Fibroblast of the conjunctiva (primary cell): ENCODE data around the gene SELPLG.
"Not testable (repeated sequence)": the region's sequence is repeated elsewhere in the genome, so short reads cannot be mapped to it uniquely, and the experiment has no call there.

Source experiments
- DNase-seq: peaks from one replicate; pipeline ENCODE4 v3.0.0-alpha.2; 2010; ENCODE audit warnings: low read depth

The SELPLG gene

DNA sequence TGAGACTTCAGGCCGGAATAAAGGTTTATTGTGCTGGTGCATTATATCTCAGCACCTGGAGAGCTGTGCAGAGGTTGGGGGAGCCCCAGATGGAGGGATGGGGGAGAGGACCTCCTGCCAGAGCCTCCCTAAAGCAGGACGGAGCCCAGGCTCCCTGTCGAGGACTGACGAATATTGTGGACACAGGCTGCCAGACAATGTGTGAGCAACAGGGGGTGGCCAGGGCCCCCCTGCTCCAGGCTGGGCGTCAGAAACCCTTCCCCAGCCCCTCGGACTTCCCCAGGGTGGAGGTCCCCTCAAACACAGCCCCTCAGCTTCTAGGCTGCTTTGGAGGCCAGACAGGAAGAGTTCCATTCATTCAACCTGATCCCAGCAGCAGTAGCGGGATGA, 43.9 kb downstream of the SELPLG start:
- no peak for DNase-seq

DNA sequence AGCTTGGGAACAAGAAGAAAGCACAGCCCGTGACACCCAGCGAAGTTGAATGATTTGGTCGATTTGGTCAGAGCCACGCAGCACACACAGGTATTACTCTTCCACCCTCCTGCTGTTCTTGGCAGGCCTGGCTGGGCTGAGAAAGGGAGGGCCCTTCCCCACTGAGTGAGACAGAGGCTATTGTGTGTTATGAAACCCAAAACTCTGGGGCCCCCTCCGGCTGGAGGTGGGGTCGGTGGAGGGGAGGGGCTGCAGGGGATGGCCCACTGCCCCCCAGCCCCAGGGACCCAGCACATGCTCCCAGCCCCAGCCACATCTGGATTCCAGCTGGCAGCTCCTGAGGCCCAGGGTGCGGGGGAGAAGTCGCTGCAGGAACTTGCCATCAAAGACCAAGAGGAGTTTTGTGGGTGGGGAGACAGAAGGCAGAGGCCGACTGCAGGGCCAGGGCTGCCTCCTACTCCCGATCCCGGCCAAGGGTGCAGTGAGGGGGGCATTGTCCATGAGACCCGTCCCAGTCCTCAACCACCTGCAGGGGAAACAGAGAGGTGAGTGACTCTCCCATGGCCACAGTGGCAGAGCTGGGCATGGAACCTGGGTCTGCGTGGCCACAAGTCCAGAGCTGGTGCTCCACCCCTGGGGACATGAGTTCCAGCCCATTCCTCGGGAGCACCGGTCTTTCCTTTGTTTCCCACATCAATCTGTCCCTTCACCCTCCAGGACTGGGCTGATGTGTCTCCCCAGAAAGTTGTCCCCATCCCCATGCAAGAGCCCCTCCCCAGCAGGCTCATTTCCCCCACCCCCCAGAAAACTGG, 44.5 kb downstream of the SELPLG start:
- DNase-seq, result peak; percentile 34

DNA sequence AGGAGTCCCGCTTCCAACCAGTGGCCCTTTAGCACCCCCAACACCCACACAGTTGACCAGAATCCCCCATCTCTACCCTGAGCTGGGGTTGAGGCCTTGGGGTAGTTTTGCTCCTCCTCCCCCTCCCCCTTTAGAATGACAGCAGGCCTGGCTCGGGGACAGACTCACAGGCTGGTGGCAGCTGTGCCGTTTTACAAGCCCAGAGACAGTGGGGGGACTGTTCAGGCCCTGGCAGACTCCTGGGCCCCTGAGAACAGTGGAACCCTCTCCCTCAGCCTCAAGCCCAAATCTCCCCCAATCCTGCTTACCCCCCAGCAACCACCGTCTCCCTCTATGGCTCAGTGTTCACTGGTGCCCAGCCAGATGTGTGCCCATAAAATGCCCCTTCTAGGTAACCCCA, 45.9 kb downstream of the SELPLG start:
- DNase-seq, result no peak

DNA sequence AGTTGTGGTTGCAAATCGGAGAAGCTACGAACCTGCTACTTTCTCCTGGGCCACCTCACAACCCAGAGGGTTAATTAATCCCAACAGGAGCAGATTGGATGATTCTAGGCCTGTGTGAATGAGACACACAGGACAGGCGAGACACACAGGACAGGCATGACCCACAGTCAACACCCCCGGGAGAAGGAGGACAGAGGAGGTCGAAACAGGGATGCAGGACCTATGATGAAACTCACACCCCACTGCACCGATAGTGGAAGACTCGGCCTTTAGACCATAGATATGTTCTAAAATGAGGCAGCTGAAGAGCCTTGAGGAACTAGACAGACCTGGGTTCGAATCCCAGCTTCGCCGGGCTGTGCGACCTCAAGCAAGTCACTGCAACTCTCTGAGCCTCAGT, 47.4 kb downstream of the SELPLG start:
- DNase-seq, result no peak

DNA sequence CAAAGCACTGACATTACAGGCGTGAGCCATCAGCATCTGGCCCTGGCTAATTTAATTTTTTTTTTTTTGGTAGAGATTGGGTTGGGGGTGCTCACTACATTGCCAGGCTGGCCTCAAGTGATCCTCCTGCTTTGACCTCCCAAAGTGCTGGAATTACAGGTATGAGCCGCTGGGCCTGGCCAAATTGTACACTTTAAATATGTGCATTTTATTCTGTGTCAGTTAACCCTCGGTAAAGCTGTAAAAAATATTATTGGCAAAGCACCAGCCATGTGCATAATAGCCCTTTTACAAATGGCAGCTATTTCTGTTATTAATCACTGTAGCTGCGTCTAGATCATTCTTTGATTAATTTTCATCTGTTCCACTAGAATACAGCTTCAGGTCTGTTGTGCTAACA, 47.8 kb downstream of the SELPLG start:
- DNase-seq, result no peak

DNA sequence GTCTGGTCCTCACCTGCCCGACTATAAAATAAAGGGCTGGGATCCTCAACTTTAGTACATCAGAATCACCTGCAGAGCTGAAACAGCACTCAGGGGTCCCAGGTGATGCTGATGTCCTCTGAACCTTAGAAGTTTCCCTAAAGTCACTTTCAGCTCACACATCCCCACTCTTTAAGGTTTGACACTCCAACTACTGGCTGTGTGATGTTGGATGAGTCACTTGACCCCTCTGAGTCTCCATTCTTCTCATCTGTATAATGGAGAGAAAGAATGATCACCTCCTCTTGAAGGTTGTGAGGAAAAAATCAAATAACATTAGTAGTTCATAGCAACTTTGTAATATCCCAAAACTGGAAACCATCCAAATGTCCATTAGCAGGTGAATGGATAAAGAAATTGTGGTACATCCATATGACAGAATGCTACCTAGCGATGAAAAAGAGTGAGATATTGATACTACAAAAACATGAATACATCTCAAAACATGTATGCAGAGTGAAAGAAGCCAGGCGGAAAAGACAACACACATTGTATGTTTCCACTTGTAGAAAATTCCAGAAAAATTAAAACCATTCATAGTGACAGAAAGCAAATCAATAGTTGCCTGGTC, 49.1 kb downstream of the SELPLG start:
- DNase-seq, result no peak

DNA sequence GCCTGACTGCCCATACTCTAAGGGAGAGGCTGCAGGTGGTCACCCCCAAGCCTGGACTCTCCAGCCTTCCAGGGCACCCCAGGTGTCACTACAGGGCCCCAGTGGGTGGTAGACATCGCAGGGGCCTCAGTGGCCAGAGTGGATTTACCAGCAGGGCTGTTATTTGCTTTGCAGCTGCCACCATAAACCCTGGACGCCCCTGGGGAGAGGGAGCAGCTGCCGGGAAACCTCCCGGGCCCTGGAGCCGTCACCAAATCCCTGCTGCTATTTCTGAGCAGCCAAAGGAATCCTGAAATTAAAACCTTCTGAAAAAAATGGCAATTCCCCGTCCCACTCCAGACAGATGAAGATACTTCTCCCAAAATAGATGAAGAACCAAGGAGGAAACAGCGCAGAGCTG, 49.7 kb downstream of the SELPLG start:
- DNase-seq, result no peak

DNA sequence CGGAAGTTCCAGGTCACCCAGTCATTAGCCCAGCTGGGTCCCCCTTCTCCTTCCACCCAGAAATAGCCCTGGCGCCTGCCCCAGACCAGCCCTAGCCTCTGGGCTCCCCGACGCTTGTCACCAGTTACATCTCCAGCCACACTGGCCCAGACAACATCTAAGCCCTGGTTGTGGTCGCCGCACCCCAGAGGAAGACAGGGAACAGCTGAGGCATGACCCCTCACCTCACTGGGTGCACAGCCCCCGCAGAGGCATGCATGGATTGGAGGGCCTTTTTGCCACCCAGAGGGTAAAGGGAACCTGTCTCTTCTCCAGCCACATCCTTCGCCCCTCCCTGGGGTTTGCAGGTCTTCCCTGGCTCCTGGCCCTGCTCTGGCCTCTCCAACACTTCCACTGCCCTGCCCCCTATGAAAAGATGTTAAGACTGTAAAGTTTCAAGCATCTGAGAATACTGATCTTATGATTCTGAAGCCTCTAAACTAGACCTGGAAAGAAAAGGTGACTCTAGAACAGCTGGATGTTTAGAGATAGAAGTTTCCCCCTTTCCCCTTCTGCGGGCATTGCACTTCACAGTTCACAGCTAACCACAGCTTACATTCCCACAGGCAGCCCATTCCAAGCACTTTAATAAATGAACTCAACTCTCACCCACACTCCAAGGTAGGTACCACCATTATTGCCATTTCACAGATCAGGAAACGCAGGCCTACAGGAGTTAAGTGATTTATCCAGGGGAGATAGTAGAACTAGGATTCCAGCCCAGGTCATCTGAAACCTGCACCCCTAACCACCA, 50.5 kb downstream of the SELPLG start:
- DNase-seq, result no peak

DNA sequence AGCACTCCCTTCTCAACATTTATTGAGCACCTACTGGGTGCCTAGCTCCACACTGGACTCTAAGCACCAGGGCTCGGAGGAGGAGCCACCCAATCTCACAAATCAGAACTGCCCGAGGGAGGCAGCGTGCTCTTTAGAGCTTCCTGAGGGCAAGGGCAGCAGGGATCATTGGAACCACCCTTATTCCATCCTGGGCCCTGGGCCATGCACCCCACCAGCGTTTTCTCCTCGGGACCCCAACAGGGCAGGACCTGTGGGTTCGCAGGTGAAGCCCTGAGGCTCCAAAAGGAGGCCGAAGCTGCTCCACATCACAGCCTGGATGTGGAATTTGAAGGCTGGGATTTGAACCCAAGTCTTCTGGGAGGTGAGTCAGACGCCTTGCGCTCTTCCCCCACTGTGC, 51.2 kb downstream of the SELPLG start:
- no peak for DNase-seq

DNA sequence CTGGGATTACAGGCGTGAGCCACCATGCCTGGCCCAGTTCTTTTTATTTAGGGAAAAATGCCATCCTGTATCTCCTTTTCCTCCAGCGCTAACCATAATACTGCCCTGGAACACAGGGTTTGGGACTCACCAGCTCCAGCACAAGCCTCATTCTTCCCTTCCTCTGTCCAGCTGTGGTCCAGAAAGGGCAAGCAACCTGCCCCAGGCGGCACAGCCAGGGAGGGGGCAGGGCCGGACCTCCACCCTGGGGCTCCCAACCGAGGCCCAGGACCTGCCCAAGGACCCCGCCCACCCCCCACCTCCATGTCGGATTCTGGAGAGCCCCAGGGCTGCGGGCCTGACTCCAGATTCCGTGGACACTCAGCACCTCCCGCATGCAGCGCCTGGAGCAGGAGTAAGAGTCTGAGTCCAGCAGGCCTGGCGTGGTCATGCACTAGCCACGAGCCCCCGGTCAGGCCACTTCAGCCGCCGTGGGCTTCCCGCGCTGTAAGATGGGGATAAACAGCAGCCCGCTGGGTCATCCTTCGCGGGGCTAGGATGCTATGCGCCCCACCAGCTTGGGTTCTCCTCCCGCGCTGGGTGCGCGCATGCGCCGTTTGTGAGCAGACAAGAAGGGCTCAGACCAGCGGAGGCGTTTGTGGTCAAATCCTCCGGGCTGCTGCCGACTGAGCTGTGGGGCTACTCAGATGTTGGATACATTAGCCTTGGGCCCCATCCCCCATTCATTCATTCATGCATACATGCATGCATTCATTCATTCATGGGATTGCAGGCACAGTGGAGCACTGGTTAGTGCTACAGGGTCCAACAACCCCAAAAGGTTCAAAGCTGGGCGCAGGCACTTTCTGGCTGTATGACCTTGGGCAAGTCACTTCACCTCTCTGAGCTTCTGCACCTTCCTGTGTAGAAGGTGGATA, 52.1 kb downstream of the SELPLG start:
- no peak for DNase-seq

DNA sequence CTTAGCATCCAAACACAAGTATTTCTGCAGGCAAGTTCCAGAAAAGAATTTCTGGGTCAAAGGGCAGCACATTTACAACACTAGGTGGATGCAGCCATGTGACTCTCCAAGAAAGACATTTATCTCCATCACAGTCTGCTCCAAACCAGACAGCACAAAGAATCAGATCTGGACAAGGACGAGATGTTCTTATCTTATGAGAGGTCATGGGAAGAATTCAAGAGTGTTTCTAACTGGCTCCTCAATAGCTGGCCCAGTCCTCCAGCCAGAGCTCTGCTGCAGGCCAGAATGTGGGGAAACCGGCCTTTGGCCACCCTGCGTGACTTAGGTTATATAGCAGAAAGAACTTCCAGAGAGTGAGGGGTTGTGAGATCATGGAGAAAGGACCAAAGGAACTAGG, 53.2 kb downstream of the SELPLG start:
- DNase-seq, result no peak

DNA sequence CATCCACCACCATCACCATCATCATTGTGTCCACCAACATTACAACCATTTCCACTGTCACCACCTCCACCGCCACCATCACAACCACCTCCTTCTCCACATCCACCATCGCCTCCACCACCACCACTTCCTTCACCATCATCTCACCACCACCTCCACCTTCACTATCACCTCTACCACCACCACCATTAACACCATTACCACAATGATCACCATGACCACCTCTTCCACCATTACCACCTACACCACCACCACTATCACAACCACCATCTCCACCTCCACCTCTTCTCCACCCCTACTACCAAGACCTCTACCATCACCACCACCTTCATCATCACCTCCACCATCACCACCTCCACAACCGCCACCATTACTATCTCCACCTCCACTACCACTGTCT, 54.9 kb downstream of the SELPLG start:
- DNase-seq, result no peak

DNA sequence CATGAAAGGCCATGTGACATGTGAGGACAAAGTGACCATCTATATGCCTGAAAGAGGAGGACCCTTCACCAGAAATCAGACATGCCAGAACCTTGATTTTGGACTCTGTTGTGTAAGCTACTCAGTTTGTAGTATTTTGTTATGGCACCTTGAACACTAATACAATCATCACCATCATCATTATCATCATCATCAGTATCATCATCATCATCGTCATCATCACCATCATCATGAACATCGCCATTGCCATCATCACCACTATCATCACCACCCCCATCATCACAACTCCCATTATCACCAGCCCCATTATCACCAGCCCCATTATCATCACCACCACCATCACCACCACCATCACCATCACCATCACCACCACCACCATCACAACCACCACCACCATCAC, 55.4 kb downstream of the SELPLG start:
- no peak for DNase-seq

DNA sequence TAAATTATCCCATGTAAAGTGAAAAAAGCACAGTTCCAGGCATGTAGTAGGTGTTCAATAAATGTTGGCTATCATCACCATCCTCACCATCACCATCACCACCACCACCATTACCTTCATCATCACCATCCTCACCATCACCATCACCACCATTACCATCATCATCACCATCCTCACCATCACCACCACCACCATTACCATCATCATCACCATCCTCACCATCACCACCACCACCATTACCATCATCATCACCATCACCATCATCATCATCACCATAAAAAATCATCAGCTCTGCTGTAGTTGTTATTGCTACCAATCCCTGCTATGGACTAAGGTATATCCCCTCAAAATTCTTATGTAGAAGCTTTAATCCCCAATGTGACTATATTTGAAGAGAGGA, 56.2 kb downstream of the SELPLG start:
- DNase-seq, result no peak

DNA sequence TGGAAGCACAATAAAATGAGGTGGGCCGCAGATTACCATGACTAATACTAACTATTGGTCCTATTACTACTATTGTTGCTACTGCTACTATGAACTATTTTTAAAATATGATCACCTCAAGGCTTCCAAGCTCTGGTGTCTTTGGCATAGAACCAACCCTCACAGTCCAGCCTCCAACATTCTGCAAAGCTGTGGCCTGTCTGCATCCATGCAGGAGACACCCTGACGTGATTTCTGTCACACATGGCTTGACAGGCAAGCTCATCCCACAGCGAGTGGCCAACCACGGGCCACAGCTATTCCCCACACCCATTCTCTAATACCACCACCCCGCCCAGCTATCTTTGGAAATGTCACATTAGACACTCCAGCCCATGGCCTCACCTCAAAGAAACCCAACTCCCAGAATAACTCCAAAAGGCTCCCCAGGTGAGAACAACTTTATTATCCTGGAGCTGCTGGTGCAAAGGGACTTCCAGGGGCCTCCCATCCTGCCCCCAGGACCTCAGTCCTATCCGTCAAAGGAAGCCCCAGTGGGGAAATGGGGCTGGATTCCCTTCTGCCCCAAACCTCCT, 56.9 kb downstream of the SELPLG start:
- DNase-seq, result no peak

DNA sequence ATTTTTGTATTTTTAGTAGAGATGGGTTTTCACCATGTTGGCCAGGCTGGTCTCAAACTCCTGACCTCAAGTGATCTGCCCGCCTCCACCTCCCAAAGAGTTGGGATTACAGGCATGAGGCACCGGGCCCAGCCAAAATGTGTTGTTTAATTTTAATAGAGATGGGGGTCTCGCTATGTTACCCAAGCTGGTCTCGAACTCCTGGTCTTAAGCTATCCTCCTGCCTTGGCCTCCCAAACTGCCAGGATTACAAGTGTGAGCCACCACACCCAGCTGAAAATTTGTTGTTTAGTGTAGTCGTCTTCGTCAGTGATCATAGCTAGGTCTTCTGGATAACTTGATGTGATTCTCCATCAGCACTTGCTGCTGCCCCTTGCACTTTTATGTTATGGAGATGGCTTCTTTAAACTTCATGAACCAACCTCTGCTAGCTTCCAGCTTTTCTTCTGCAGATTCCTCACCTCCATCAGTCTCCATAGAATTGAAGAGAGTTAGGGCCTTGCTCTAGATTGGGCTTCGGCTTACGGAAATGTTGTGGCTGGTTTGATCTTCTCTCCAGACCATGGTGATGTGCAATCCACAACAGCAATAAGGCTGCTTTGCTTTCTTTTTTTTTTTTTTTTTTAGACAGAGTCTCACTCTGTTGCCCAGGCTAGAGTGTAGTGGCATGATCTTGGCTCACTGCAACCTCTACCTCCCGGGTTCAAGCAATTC, 58.3 kb downstream of the SELPLG start:
- DNase-seq, result no peak

DNA sequence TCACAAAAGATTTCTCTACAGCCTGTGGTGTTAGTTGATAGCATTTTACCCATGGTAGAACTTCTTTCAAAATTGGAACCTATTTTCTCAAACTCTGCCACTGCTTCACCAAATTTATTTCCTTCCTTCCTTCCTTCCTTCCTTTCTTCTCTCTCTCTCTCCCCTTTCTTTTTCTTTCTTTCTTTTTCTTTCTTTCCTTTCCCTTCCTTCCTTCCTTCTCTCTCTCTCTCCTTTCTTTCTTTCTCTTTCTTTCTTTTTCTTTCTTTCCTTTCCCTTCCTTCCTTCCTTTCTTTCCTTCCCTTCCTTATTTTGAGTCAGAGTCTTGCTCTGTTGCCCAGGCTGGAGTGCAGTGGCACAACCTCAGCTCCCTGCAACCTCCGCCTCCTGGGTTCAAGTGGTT, 59.4 kb downstream of the SELPLG start:
- not testable (repeated sequence) for DNase-seq

DNA sequence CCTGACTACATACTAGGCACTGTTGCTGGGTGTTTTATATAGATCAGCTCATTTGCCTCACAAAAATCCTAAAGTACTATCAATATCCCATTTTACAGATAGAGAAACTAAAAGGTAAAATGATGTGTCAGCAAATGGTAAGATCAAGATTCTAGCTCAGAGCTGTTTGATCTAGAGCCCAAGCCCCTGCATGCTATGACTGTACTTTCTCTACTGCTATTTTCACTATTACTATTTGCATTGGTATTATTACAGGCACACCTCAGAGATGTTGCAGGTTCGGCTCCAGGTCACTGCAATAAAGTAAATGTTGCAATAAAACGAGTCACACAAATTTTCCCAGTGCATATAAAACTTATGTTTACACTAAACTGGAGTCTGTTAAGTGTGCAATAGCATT, 60.4 kb downstream of the SELPLG start:
- DNase-seq, result no peak

DNA sequence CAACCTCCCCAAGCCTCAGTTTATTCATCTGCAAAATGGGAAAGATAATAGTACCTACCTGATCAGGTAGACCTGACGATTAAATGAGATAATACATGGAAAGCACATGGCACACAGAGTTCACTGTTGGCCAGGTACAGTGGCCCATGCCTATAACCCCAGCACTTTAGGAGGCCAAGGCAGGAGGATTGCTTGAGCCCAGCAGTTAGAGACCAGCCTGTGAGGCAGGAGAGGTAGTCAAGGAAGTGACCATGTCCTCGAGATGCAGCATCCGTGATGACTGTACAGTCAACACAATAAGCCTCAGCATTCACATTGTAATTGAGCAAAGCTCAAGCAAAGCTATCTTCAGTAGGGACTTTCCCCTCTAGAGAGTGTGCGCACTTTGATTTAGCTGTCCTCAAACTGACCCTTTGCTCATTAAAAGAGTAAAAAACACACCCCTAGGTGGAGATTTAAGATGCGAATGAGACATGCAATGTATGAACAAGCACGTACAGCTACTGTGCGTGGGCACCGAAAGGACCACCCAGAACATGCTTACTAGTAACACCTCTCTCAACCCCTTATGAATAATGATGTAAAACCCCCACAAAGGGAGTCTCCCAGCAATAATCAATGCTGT, 61.4 kb downstream of the SELPLG start:
- no peak for DNase-seq
